BJ (cell line): Measurements from ENCODE around the gene PABPC1L. TPM values are rescaled to one million over a fixed set of nuclear protein-coding genes. Genes with fewer than 3 reads are reported as not detected.

Source experiments
- CTCF ChIA-PET: fragments of 350-600 bp; formaldehyde crosslinking; extraction: SDS; loops from one replicate; lab custom pipeline; 2021; ENCODE audit warnings: antibody characterized with exemption, inconsistent platforms; lab: Yijun Ruan, JAX
- POLR2A ChIA-PET: fragments of 300-600 bp; sonication (Branson Sonifier 250); formaldehyde crosslinking; extraction: SDS; loops from one replicate; lab custom pipeline; 2021; ENCODE audit warnings: antibody characterized with exemption; lab: Charles Lee
- DNase-seq: peaks from one replicate; pipeline ENCODE4 v3.0.0-alpha.2; 2011; ENCODE audit warnings: low read depth
- H3K27me3 ChIP-seq: 2 replicates; pipeline ENCODE4 v1.6.0; 2011; ENCODE audit warnings: low read length; ENCODE audit not compliant: control insufficient read depth, insufficient read depth
- H3K36me3 ChIP-seq: 2 replicates; pipeline ENCODE4 v1.5.1; 2011; ENCODE audit warnings: low read length; ENCODE audit not compliant: control insufficient read depth, insufficient read depth
- H3K4me3 ChIP-seq: 2 replicates; pipeline ENCODE4 v1.5.1; 2011; ENCODE audit warnings: low read depth, mild to moderate bottlenecking, control low read depth, low read length
- polyA plus RNA-seq: library from polyadenylated mRNA; depleted of rRNA; stranded (reverse); fragments of >200 nt; gene quantifications from 2 replicates; pipeline ENCODE4 v1.2.3, GENCODE V29; 2011
- TF ChIP-seq, protein P1 (sequence below): IDR thresholded peaks from 2 replicates; pipeline ENCODE4 v1.5.1; 2011; ENCODE audit warnings: low read depth, mild to moderate bottlenecking, control low read depth, inconsistent platforms, low read length, moderate library complexity; ENCODE audit not compliant: insufficient read depth

The PABPC1L gene
- polyA plus RNA-seq, 1 experiment, result 55.0 TPM

- H3K27me3 ChIP-seq, result no peaks in the 10 kb centered on the region
- H3K4me3 ChIP-seq, result no peak overlapping the region
- ChIA-PET POLR2A (no interaction called here), CTCF (no interaction called here)
- TF ChIP-seq, protein P1, sequence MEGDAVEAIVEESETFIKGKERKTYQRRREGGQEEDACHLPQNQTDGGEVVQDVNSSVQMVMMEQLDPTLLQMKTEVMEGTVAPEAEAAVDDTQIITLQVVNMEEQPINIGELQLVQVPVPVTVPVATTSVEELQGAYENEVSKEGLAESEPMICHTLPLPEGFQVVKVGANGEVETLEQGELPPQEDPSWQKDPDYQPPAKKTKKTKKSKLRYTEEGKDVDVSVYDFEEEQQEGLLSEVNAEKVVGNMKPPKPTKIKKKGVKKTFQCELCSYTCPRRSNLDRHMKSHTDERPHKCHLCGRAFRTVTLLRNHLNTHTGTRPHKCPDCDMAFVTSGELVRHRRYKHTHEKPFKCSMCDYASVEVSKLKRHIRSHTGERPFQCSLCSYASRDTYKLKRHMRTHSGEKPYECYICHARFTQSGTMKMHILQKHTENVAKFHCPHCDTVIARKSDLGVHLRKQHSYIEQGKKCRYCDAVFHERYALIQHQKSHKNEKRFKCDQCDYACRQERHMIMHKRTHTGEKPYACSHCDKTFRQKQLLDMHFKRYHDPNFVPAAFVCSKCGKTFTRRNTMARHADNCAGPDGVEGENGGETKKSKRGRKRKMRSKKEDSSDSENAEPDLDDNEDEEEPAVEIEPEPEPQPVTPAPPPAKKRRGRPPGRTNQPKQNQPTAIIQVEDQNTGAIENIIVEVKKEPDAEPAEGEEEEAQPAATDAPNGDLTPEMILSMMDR, result no peak
- DNase-seq, result no peak
- peaks cover 7% of the 10 kb centered on the region for H3K36me3 ChIP-seq
Observed at GRCh38 chr20:44918342-44918741, 8.5 kb downstream of the PABPC1L start.

GRCh38 chr20:44918761-44919160 is 8.9 kb downstream of the PABPC1L start:
- POLR2A ChIA-PET, result no interaction called here

GRCh38 chr20:44921447-44921846 is 11.6 kb downstream of the PABPC1L start:
- Histone ChIP-seq H3K27me3 (no peaks in the 10 kb centered on the region), H3K36me3 (peaks cover 12% of the 10 kb centered on the region), H3K4me3 (no peak overlapping the region)
- DNase-seq, result no peak
- TF ChIP-seq, protein P1, result no peak
- CTCF ChIA-PET, result no interaction called here
- POLR2A ChIA-PET, result no interaction called here

More at GRCh38 chr20:44918761-44919160, 8.9 kb downstream of the PABPC1L start:
- no peak for DNase-seq
- Histone ChIP-seq H3K27me3 (no peaks in the 10 kb centered on the region), H3K36me3 (peaks cover 9% of the 10 kb centered on the region), H3K4me3 (no peak overlapping the region)
- TF ChIP-seq, protein P1, result no peak
- CTCF ChIA-PET, result no interaction called here

DNA sequence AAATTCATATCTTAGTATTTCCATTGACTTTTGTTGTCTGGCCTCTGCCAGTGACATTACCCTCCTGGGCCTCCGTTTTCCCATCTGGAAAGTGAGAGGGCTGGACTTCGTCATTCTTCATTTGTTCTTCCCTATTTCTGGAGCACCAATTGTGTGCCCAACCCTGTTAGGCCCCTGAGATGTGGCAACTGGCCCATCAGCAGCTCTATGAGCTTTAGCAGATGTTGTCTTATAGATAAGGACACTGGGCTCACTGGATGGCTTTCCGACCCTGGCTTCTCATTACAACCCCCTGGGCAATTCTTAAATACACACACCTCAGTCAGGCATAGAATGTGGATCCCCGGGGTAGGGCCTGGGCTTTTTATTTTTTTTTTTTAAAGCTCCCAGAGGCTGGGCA is 14.7 kb downstream of the PABPC1L start:
- H3K36me3 ChIP-seq, result peaks cover 6% of the 10 kb centered on the region
- ChIA-PET CTCF (no interaction called here), POLR2A (no interaction called here)
- H3K27me3 ChIP-seq, result no peaks in the 10 kb centered on the region
- TF ChIP-seq, protein P1, result no peak
- DNase-seq, result no peak
- no peak overlapping the region for H3K4me3 ChIP-seq

DNA sequence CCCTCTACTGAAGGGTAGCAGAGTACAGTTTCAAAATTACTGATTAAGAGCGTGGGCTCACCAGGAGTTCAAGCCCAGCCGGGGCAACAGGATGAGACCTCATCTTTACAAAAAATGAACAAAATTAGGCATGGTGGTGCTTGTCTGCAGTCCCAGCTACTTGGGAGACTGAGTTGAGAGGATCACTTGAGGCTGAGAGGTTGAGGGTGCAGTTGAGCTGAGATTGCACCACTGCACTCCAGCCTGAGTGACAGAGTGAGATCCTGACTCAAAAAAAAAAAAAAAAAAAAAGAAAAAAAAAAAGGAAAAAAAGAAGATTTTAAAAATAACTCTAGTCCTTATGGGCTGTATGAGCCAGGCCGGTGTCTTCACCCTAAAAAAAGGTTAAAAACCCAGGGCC is 18.7 kb downstream of the PABPC1L start:
- ChIA-PET CTCF (no interaction called here), POLR2A (no interaction called here)
- Histone ChIP-seq H3K4me3 (no peak overlapping the region), H3K36me3 (peaks cover 13% of the 10 kb centered on the region), H3K27me3 (no peaks in the 10 kb centered on the region)
- TF ChIP-seq, protein P1, result no peak
- no peak for DNase-seq
